CD1c-positive myeloid dendritic cell (primary cell): ENCODE data around the gene ZNF638.

Experiments
- DNase-seq: peaks from one replicate; pipeline ENCODE4 v3.0.0-alpha.2; 2016; ENCODE audit errors: extremely low spot score

The ZNF638 gene

GRCh38 chr2:71473346-71474031 lies 141.9 kb downstream of the ZNF638 start:
- no peak for DNase-seq

GRCh38 chr2:71474116-71474743 lies 142.6 kb downstream of the ZNF638 start:
- DNase-seq: peak; percentile 68

GRCh38 chr2:71474744-71475397 lies 143.3 kb downstream of the ZNF638 start:
- DNase-seq: no peak

- no peak for DNase-seq
Observed at GRCh38 chr2:71476495-71476894, 144.9 kb downstream of the ZNF638 start.

- DNase-seq: peak; percentile 11
Observed at GRCh38 chr2:71477231-71477691, 145.7 kb downstream of the ZNF638 start.

- no peak for DNase-seq
Observed at GRCh38 chr2:71478806-71479205, 147.2 kb downstream of the ZNF638 start.

- DNase-seq: no peak
Observed at GRCh38 chr2:71479261-71479660, 147.7 kb downstream of the ZNF638 start.

- no peak for DNase-seq
Observed at GRCh38 chr2:71481111-71481510, 149.5 kb downstream of the ZNF638 start.

- DNase-seq: no peak
Observed at GRCh38 chr2:71482055-71482454, 150.5 kb downstream of the ZNF638 start.

- DNase-seq: no peak
Observed at GRCh38 chr2:71483246-71483645, 151.7 kb downstream of the ZNF638 start.

- DNase-seq: no peak
Observed at GRCh38 chr2:71484354-71484753, 152.8 kb downstream of the ZNF638 start.
